ENCODE results near the gene YPEL2.

DNA sequence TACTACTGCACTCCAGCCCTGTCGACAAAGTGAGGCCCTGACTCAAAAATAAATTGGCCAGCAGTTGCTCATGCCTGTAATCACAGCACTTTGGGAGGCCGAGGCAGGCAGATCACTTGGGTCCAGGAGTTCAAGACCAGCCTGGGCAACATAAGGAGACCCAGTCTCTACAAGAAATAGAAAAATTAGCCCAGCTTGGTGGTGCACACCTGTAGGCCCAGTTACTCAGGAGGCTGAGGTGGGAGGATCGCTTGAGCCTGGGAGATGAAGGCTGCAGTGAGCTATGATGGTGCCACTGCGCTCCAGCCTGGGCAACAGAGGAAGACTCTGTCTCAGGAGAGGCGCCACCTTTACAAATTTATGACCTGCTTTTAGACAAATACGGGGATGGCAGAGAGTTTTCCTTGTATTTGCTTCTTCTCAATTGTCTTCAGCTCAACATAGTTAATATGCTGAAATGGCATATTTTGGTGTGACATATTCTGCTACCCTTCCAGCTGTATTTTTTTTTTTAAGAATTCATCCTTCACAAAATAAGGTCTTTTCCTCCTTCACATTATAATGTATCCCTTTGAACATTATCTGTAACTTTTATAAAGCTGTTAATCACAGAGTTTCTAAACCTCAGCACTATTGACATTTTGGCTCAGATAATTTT is 21.1 kb upstream of the YPEL2 start:
- TF ChIP-seq, protein P1, sequence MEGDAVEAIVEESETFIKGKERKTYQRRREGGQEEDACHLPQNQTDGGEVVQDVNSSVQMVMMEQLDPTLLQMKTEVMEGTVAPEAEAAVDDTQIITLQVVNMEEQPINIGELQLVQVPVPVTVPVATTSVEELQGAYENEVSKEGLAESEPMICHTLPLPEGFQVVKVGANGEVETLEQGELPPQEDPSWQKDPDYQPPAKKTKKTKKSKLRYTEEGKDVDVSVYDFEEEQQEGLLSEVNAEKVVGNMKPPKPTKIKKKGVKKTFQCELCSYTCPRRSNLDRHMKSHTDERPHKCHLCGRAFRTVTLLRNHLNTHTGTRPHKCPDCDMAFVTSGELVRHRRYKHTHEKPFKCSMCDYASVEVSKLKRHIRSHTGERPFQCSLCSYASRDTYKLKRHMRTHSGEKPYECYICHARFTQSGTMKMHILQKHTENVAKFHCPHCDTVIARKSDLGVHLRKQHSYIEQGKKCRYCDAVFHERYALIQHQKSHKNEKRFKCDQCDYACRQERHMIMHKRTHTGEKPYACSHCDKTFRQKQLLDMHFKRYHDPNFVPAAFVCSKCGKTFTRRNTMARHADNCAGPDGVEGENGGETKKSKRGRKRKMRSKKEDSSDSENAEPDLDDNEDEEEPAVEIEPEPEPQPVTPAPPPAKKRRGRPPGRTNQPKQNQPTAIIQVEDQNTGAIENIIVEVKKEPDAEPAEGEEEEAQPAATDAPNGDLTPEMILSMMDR (optimal IDR thresholded peaks at IDR 0.05 in 1 of 3, IDR thresholded peaks at IDR 0.05 in 1 of 3, conservative IDR thresholded peaks at IDR 0.05 in 1 of 3; ENCODE audit: extremely low read depth in 1 of 3, insufficient read depth in 2 of 3, low read length in 3 of 3): no peak
- TF ChIP-seq EZH2 (IDR thresholded peaks at IDR 0.05; ENCODE audit: low read length): no peak

Measured in keratinocyte (primary cell).